SK-N-DZ (cell line): Measurements from ENCODE around the gene UMODL1. TPM values are rescaled to one million over a fixed set of nuclear protein-coding genes. Genes with fewer than 3 reads are reported as not detected.

Source experiments
- DNase-seq: peaks from one replicate; pipeline ENCODE4 v3.0.0-alpha.2; 2015; ENCODE audit warnings: low spot score
- polyA plus RNA-seq, 2 experiments: library from polyadenylated mRNA; depleted of rRNA; stranded (reverse); fragments of >200 nt; gene quantifications; 2 replicates each; pipeline ENCODE4 v1.2.3, GENCODE V29; 2014

UMODL1 gene, protein sequence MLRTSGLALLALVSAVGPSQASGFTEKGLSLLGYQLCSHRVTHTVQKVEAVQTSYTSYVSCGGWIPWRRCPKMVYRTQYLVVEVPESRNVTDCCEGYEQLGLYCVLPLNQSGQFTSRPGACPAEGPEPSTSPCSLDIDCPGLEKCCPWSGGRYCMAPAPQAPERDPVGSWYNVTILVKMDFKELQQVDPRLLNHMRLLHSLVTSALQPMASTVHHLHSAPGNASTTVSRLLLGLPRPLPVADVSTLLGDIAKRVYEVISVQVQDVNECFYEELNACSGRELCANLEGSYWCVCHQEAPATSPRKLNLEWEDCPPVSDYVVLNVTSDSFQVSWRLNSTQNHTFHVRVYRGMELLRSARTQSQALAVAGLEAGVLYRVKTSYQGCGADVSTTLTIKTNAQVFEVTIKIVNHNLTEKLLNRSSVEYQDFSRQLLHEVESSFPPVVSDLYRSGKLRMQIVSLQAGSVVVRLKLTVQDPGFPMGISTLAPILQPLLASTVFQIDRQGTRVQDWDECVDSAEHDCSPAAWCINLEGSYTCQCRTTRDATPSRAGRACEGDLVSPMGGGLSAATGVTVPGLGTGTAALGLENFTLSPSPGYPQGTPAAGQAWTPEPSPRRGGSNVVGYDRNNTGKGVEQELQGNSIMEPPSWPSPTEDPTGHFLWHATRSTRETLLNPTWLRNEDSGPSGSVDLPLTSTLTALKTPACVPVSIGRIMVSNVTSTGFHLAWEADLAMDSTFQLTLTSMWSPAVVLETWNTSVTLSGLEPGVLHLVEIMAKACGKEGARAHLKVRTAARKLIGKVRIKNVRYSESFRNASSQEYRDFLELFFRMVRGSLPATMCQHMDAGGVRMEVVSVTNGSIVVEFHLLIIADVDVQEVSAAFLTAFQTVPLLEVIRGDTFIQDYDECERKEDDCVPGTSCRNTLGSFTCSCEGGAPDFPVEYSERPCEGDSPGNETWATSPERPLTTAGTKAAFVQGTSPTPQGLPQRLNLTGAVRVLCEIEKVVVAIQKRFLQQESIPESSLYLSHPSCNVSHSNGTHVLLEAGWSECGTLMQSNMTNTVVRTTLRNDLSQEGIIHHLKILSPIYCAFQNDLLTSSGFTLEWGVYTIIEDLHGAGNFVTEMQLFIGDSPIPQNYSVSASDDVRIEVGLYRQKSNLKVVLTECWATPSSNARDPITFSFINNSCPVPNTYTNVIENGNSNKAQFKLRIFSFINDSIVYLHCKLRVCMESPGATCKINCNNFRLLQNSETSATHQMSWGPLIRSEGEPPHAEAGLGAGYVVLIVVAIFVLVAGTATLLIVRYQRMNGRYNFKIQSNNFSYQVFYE
- polyA plus RNA-seq (2014; cell fraction: cytosol; rRNA removed), result not detected in 2 replicates
- polyA plus RNA-seq (2014; cell fraction: nucleus; rRNA removed), result not detected in 2 replicates

DNA sequence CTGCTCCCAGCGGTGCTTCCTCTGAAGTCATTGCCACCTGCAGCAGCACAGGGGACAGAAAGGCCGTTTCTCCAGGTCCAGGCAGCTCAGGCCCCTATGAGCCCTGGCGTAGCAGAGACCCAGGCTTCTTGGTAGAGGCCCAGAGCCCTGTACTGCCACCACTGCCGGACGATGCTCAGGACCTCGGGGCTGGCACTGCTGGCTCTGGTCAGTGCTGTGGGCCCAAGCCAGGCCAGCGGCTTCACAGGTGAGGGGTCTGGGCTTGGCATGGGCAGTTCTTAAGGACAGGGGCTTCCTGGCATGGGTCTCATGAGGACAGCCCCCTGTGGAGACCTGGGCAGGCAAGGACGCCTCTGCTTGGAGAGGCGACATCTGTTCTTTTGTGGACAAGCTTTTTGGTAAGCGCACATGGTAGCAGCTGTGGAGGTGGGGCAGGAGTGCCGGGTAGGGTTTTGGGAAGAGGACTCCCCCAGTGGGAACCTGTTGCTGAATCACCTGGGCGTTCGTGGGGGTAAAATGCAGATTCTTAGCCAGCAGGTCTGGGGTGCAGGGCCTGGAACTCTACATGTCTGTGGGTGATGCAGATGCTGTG is at the start of gene UMODL1:
Gene UMODL1, plus strand, starts transcription at position 172 of the 592 bp plus-strand sequence. Its CDS starts 0 bp downstream, at position 172.
- no peak for DNase-seq

DNA sequence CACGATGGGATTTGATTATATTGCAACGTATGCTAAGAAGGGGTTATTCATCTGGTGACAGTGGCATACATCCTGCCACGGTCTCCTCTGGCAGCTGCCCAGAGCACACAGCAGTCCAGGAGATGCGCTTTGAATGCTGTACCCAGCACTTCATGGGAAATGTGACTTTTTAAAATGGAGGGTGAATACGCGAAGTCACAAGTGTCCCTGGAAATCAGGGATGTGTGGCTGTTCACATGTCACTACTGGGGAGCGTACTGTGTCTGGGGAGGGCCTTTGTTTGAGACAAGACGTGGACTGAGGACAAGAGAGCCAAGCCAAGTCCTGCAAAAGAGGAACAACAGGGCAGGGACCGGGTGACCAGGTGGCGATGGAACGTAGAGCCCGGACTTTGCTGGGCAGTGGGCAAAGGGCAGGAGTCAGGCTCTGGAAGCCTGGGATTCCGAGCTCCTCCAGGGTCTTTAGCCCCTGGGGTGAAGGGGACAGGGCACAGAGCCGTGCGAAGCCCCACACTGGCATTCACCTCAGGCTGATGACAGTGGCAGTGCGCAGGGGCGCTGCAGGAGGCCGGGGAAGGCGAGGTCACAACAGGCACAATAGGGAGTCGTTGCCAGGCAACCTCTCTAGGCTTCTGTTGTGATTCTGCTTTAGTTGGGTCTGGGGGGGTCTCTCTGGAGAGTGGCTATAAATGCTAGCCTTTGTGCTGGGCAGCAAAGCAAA is 49.6 kb upstream of the UMODL1 start:
- no peak for DNase-seq

DNA sequence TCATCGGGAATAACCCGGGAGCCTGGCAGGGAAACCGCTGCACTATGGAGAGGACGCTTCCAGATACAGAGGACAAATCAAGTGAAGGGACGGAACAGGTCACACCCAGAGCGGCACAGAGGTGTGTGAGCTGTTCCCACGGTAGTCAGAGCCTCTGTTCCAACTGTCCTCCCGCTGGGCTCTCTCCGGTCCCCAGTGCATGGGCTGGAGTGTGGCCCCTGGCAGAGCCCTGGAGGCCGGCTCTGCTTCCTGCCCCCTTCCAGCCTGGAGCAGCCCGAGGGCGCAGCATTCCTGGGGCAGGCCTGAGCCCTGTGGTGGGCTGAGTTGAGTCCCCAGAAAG is 49.1 kb upstream of the UMODL1 start:
- no peak for DNase-seq

DNA sequence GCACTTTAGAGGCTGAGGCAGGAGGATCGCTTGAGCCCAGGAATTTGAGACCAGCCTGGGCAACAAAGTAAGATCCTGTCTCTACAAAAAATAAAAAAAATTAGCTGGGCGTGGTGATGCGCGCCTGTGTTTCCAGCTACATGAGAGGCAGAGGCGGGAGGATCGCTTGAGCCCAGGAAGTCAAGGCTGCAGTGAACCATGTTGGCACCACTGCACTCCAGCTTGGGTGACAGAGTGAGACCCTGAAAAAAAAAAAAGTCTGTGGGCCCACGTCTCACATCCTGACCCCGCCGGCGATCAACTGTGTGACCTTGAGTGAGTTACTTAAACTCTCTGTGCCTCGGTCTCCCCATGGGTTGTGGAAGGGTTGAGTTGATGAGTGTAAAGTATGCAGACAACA is 48.2 kb upstream of the UMODL1 start:
- DNase-seq, result no peak

DNA sequence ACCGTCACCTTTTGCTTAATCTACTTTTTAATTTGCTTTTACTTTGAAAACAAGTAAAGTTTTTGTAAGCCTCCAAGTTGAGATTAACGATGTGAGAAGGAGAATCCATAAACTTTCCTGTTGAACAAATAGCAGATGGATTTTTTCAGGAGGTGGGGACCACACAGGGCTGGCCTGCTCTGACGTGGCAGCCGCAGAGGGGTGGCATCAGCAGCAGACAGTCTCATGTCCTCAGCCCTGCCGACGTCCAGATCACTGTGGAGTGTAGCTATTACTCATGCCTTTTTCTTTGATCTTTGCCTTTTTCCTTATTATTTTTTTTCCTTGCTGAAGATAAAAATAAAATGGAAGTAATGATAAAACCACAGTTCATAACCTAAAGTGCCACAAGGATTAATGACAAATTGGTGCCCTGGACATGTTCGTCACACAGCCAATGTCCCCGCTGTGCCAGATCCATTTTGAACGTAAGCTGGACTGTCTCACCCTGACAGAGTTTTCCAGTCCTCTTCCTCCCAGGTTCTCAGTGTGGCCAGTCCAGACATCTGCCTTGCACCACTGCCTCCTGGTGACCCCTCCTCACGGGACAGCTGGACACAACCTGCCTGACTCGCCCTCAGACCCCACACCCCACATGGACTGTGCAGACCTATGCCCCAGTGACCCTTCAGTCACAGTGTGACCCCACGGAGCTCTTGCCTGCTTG is 45.6 kb upstream of the UMODL1 start:
- DNase-seq, result no peak

DNA sequence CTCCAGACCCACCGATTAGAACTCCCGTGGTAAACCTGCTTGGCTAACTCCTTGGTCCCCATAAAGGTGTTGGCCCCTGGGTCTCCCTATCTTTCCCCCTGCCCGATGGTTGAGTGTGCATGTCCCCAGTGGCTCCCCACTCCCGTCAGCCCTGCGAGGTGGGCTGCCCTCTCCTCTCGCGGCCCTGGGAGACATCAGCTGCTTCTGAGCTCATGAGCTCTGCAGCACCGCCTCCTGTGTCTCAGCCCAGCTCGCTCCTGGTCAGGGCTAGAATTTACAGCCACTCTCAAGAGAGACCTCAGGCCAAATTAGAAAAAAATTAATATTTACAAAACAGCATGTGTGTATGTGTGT is 45.1 kb upstream of the UMODL1 start:
- no peak for DNase-seq

DNA sequence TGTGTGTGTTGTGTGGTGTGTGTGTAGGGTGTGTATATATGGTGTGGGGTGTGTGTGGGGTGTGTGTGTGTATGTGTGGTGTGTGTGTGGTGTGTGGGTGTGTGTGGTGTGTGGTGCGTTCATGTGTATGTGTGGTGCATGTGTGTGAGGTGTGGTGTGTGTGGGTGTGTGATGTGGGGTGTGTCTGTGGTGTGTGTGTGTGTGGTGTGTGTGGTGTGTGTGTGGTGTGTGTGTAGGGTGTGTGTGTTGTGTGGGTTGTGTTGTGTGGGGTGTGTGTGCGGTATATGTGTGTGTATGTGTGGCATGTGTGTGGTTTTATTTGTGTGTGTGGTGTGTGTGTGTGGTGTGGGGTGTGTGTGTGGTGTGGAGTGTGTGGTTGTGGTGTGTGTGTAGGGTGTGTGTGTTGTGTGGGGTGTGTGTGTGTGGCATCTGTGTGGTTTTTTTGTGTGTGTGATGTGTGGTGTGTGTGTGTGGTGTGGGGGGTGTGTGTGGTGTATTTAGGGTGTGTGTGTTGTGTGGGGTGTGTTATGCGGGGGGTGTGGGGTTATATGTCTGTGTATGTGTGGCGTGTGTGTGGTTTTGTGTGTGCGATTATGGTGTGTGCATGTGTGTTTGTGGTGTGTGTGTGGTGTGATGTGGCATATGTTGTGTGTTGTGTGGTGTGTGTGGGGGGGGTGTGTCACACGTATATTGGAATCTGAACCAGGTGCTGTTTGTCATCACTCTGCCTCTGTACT is 43.9 kb upstream of the UMODL1 start:
- DNase-seq, result no peak

DNA sequence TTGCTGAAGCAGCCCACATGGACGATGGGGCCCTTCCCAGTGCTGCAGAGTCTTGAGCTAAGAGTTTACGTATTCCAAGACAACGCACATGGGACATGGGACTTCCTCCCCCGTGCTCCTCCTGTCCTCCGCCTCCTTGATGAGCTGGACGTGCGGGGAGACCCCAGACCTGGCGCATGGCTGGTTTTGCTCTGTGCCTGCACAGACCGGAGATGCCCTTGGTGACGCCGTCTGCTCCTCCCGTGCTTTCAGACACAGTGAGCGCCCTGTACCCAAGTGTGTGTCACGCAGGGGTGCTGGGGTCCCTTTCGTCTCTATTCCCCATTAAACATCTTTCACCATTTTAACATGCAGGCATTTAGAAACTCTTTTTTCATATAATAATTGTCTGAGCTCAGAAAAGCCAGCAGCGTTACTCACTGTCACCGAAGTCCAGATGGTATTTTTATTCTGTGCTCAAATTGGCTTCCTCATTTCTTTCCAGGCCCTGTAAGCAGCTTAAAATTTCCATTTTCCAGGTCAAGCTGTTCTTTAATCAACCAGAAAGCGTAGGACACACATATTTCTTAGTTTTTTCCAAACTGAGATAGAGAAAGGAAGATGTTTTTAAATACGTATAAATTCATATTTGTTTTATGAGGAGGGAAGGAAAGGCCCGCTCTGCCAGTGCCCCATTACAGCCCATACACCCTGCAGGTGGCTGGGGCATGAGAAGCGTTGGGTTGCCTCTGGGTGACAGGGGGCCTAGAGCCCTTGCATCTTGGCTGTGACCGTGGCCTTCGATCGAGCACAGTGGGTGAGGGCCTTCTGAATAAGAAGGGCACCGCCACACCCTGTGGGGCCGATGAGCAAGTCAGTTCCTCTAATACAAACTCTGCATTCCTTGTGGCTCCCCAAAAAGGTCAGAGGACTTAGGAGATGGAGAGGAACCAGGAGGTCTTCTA is 43.0 kb upstream of the UMODL1 start:
- DNase-seq, result peak; percentile 28

DNA sequence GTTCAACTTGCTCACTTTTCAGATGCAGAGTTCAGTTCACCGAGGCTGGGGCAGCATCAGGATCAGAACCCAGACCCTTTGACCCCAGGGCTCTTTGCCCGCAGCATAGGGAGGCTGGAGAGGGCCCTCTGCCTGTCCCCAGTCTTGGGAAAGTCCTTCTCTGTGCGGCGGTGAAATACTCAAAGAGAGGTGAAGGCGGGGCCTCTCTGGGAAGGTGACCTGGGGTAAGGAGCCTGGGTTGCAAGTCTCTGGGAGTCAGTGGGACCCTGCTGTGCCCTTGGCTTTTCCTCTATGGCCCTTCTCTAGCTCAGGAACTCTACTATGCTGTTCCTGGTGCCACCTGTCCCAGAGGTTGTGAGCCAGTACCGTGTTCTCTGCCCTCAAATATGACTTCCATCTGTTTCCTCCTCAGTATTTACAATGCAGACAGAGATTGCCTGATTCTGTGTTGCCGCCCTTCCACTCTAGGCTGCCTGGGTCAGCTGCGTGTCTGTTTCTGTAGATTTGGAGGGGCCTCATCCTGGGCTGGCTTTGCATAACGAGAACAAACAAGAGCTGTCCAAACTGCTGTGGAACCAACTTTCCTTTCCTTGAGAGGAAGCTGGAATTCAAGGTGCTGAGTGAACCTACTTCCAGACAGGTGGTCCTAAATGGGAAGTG is 42.2 kb upstream of the UMODL1 start:
- no peak for DNase-seq

DNA sequence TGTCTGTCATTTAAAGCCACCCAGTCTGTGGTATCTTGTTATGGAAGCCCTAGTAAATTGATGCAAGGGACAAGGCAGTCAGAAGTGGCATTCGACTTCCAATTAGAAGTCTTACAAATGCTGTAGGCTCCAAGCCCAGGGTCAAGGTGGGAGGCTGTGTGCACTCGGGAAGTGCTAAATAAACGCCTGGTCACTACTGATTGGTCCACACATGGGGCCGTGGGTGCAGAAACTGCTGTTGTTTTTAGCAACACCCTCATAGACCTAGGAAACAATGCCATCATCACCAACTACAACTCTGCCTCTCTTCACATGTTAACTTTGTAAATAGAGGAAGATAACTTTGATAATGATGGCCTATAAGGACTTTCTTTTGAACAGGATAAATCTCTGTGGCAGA is 40.8 kb upstream of the UMODL1 start:
- no peak for DNase-seq

DNA sequence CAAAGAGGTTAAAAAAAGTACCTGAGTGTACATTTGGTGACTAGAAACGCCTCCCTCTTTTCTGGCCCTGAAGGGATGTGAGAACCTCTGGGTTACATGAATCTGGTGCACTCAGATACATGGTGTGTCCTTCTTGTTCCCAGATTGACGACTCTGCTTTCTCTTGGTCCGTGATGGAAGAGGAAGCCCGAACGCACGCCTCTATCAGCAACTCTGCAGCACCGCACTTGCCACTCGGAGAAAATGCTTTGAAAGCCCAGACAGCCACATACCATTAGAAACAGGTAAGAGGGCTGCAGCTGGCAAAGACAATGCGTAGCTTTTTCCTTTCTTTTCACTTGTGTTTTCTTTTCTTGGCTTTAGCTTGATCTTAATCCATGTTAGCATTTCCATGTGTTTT is 39.9 kb upstream of the UMODL1 start:
- DNase-seq, result no peak

DNA sequence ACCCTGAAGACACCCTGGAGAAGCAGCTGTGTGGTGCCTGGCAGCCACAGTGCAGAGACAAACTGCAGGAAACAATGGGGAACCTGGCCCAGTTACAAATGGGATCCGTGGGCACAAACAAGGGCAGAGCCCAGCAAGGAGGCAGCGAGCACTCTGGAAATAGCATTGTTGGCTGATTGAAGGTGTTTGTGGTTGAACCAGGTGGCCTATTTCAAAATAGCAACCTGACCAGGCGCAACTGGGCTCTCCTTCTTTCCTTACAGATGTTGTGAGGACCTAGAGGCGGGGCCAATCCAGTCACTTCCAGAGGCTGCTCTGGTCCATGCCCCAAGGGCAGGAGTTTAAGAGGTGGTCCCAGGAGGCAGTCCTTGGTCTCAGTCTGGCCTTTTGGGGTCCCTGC is 39.3 kb upstream of the UMODL1 start:
- no peak for DNase-seq

DNA sequence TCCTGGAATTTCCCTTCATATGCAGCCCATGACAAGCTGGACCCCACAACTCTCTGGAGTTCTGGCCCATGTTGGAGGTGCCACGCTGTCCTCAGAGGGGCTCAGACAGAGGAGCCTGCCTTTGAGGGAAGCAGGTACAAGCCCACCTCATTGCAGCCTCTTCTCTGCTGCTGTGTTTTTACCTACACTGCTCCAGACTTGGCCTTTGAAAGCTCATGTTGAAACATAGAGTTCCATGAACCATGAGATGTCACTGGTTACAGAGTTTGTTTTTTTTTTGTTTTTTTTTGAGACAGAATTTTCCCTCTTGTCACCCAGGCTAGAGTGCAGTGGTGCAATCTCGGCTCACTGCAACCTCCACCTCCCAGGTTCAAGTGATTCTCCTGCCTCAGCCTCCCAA is 38.9 kb upstream of the UMODL1 start:
- no peak for DNase-seq

DNA sequence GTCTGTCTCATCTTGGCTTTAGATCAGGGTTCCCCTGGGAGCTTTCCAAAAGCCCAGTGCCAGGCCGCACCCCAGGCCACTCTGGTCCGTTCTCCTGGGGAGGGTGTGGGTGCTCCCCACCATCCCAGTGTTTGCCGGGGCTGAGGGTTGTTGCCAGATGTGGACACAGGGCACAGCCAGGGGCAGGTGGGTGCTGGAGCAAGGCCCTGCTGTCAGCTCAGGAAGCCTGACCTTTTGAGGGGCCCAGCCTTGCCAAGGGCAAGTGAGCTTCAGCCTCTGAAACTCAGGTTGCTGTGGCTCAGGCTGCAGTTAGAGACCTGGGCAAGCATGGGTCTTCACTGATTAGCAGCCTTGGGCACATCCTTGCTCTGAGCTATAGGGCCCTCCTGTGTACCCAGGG is 38.1 kb upstream of the UMODL1 start:
- DNase-seq, result no peak

DNA sequence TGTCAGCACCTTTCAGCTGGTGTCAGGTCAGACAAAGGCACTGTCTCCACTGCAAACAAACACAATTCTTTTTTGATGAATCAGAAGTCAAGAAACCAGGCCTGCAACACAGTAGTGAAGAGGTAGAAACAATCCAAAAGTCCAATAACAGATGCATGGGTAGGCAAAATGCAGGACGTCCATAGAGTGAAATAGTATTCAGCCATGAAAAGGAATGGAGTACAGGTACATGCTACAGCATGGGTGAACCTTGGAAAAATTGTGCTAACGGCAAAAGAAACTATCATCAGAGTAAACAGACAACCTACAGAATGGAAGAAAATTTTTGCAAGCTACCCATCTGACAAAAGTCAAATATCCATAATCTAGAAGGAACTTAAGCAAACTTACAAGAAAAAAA is 34.8 kb upstream of the UMODL1 start:
- no peak for DNase-seq

DNA sequence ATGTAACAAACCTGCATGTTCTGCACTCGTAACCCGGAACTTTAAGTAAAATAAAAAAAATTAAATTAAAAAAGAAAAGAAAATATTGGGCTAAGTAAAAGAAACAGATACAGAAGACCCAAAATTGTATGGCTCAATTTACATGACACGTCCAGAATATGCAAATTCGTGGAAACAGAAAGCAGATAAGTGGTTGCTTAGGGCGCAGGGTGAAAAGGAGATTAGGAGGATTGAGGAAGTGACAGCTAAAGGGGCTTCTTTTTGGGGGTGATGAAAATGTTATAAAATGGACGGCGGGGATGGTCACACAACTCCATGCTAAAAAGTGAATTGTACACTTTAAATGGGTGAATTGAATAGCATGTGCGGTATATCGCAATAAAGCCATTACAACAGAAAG is 33.6 kb upstream of the UMODL1 start:
- no peak for DNase-seq

DNA sequence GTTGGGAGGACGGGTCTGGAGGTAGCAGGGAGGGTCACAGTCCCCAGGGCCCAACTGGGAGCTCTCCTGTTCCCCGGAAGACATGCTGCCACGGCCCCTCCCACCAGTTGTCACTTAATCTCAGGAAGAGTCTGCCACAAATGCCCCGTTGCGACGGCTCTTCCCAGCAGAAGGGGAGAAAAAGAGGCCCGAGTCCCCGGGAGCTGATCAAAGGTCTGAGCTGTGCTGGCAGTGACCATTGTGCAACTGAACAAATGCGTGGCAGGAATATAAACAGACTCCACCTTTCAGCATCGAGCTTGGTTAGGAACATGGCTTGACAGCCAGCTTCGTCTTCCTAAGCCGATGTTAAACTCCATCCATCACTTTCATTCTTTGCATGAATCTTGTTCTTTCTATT is 33.2 kb upstream of the UMODL1 start:
- DNase-seq, result no peak

DNA sequence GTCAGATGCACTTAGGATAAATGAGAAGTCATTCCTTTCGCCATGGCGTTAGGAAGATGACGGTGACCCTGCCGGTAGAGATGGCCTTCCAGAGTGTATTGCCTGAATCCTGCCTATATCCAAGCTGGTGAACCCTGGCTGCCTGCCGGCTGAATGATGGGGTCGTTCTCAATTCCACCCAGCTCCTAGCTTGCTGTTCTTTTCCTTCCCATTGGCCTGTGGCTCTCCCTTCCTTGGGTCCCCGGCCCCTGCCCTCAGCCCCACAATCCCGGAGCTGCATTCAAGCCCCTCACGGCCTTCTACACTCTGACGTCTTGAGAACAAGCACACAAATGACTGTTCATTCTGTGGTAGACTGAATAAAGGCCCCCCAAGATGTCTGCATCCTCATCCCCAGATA is 32.7 kb upstream of the UMODL1 start:
- DNase-seq, result no peak
